A673 (cell line): Measurements from ENCODE around the gene AGBL5. TPM values are rescaled to one million over a fixed set of nuclear protein-coding genes. Genes with fewer than 3 reads are reported as not detected.

ENCODE experiments used
- BruUV-seq: library from RNA; stranded (reverse); fragments of 400-500 nt; replicated peaks from 2 replicates; lab custom pipeline; 2021; lab: Mats Ljungman, UMichigan
- CTCF ChIA-PET: fragments of 300-600 bp; sonication (Branson Sonifier 250); formaldehyde crosslinking; loops from one replicate; lab custom pipeline; 2022; ENCODE audit warnings: antibody characterized with exemption; lab: Charles Lee
- POLR2A ChIA-PET: fragments of 300-600 bp; sonication (Branson Sonifier 250); formaldehyde crosslinking; loops from one replicate; lab custom pipeline; 2022; ENCODE audit warnings: antibody characterized with exemption; ENCODE audit not compliant: low non-redundant PET; lab: Charles Lee
- DNase-seq: peaks from one replicate; pipeline ENCODE4 v3.0.0-alpha.2; 2015; ENCODE audit warnings: low spot score
- H3K27ac ChIP-seq: fragments of 200-600 bp; sonication (generic); 2 replicates; pipeline ENCODE4 v1.5.1; 2016; ENCODE audit warnings: mixed run types, low read depth, mild to moderate bottlenecking, mixed read lengths, antibody characterized with exemption, low read length; ENCODE audit not compliant: poor library complexity, severe bottlenecking
- H3K27me3 ChIP-seq: fragments of 200-600 bp; sonication (generic); replicated peaks from 2 replicates; pipeline ENCODE4 v1.6.1; 2017; ENCODE audit warnings: mixed run types, low read depth, mild to moderate bottlenecking, mixed read lengths, antibody characterized with exemption, low read length; ENCODE audit not compliant: insufficient read depth, poor library complexity
- H3K36me3 ChIP-seq: fragments of 200-600 bp; sonication (generic); 2 replicates; pipeline ENCODE4 v1.6.1; 2016; ENCODE audit warnings: mixed run types, mild to moderate bottlenecking, mixed read lengths, antibody characterized with exemption, low read length; ENCODE audit not compliant: insufficient read depth, poor library complexity, severe bottlenecking
- H3K4me1 ChIP-seq: fragments of 200-600 bp; sonication (generic); 2 replicates; pipeline ENCODE4 v1.6.1; 2017; ENCODE audit warnings: mixed run types, mild to moderate bottlenecking, mixed read lengths, antibody characterized with exemption, low read length; ENCODE audit not compliant: insufficient read depth, poor library complexity, severe bottlenecking
- H3K4me3 ChIP-seq: fragments of 200-600 bp; sonication (generic); 2 replicates; pipeline ENCODE4 v1.5.1; 2016; ENCODE audit warnings: low read depth, mixed run types, mild to moderate bottlenecking, mixed read lengths, low read length; ENCODE audit not compliant: poor library complexity, severe bottlenecking
- H3K9me3 ChIP-seq: fragments of 200-600 bp; sonication (generic); 2 replicates; pipeline ENCODE4 v1.6.1; 2016; ENCODE audit warnings: mixed run types, low read depth, mild to moderate bottlenecking, mixed read lengths, antibody characterized with exemption, low read length; ENCODE audit not compliant: poor library complexity, severe bottlenecking
- CTCF ChIP-seq: fragments of 300-800, 200-600 bp; sonication (generic); conservative IDR thresholded peaks from 2 replicates; pipeline ENCODE4 v1.5.1; 2017; ENCODE audit warnings: low read depth, mild to moderate bottlenecking, antibody characterized with exemption, low read length, moderate library complexity, mixed read lengths
- EZH2 ChIP-seq: fragments of 200-600 bp; sonication (generic); IDR thresholded peaks from 2 replicates; pipeline ENCODE4 v1.6.1; 2017; ENCODE audit warnings: borderline replicate concordance, low read depth, mild to moderate bottlenecking, mixed read lengths, antibody characterized with exemption, low read length; ENCODE audit not compliant: poor library complexity, severe bottlenecking
- intact Hi-C: fragments of 100-400 bp; cut with micrococcal nuclease; formaldehyde crosslinking; loops from one replicate; pipeline ENCODE4 v1.10.0; 2022; ENCODE audit not compliant: unreplicated experiment
- total RNA-seq: library from RNA; stranded (reverse); gene quantifications from 2 replicates; pipeline ENCODE4 v1.2.3, GENCODE V29; 2021

The AGBL5 gene
- total RNA-seq, 1 experiment from 2014 or later = 64.1 TPM

DNA sequence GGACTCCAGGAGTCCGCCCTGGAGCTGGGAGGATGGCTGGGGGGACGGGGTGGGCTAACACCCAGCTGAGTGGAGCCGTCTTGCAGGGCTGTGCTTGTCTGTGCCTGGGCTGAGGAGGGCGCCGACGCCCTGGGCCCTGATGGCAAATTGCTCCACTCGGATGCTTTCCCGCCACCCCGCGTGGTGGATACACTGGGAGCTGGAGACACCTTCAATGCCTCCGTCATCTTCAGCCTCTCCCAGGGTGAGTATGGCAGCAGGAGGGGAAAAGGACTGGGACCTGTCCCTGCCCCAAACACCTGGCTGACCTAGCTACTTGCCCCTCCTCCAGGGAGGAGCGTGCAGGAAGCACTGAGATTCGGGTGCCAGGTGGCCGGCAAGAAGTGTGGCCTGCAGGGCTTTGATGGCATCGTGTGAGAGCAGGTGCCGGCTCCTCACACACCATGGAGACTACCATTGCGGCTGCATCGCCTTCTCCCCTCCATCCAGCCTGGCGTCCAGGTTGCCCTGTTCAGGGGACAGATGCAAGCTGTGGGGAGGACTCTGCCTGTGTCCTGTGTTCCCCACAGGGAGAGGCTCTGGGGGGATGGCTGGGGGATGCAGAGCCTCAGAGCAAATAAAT, 48.0 kb downstream of the AGBL5 start:
- no peak overlapping the region for H3K4me3 ChIP-seq
- H3K36me3 ChIP-seq = peaks cover 3% of the 10 kb centered on the region
- BruUV-seq = no TSS peak
- intact Hi-C loops = loop anchor here (2.0 to 5.0 kb wide), 2 partner anchors 181 to 203 kb away; no protein-coding TSS in a partner anchor
- no peaks in the 10 kb centered on the region for H3K4me1 ChIP-seq
- ChIA-PET CTCF (interaction anchor here (2.3 kb wide), 1 partner anchor 92 kb away, joined by 15 read pairs; no protein-coding TSS in a partner anchor), POLR2A (no interaction called here)
- no peak overlapping the region for H3K27ac ChIP-seq
- DNase-seq = no peak
- no peaks in the 10 kb centered on the region for H3K9me3 ChIP-seq
- no peaks in the 10 kb centered on the region for H3K27me3 ChIP-seq
- no peak for TF ChIP-seq EZH2
- TF ChIP-seq CTCF = no peak

DNA sequence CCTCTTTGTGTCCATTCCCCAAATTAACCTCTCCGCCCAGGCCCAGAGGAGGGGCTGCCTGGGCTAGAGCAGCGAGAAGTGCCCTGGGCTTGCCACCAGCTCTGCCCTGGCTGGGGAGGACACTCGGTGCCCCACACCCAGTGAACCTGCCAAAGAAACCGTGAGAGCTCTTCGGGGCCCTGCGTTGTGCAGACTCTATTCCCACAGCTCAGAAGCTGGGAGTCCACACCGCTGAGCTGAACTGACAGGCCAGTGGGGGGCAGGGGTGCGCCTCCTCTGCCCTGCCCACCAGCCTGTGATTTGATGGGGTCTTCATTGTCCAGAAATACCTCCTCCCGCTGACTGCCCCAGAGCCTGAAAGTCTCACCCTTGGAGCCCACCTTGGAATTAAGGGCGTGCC, 48.6 kb downstream of the AGBL5 start:
- no peaks in the 10 kb centered on the region for H3K4me1 ChIP-seq
- ChIA-PET POLR2A (interaction anchor here (0.6 kb wide), 1 partner anchor 147 kb away, joined by 14 read pairs; no protein-coding TSS in a partner anchor), CTCF (interaction anchor here (2.3 kb wide), 1 partner anchor 91 kb away, joined by 15 read pairs; no protein-coding TSS in a partner anchor)
- peaks cover 3% of the 10 kb centered on the region for H3K36me3 ChIP-seq
- H3K4me3 ChIP-seq = no peak overlapping the region
- no TSS peak for BruUV-seq
- H3K27ac ChIP-seq = no peak overlapping the region
- DNase-seq = no peak
- no peaks in the 10 kb centered on the region for H3K9me3 ChIP-seq
- intact Hi-C loops = no loop called here
- no peak for TF ChIP-seq CTCF
- TF ChIP-seq EZH2 = no peak
- no peaks in the 10 kb centered on the region for H3K27me3 ChIP-seq

DNA sequence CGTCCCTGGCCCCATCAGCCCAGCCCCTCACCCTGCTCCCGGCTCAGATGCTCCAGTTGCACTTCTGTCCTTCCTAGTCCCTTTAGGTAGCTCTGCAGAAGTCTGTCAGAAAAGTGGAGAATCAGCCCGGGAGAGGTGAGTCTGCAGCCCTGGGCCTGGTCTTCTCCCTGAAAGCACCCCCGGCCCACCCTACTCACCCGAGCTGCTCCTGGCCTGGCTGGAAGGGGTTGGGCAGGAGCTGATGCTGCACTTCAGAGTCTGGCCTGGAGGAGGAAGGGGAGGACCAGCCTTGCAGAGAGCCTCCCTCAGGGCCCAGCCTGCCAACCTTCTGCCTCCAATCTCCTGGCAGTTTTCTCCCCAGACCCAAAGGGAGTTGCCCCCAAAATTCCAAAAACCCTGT, 50.9 kb downstream of the AGBL5 start:
- no peak for TF ChIP-seq CTCF
- TF ChIP-seq EZH2 = no peak
- intact Hi-C loops = no loop called here
- Histone ChIP-seq H3K27me3 (no peaks in the 10 kb centered on the region), H3K4me3 (no peak overlapping the region), H3K9me3 (no peaks in the 10 kb centered on the region), H3K36me3 (peaks cover 3% of the 10 kb centered on the region), H3K4me1 (no peaks in the 10 kb centered on the region), H3K27ac (no peak overlapping the region)
- ChIA-PET POLR2A (no interaction called here), CTCF (interaction anchor here (1.0 kb wide), 2 partner anchors 89 to 177 kb away, joined by 4 to 6 read pairs; no protein-coding TSS in a partner anchor)
- DNase-seq = no peak
- BruUV-seq = no TSS peak
